ENCODE data around the gene ZNF841. TPM values are rescaled to one million over a fixed set of nuclear protein-coding genes. Genes with fewer than 3 reads are reported as not detected.

ZNF841 gene
- total and polyA plus RNA-seq, 2 of the 13 experiments (the other 11 are each of a cell fraction or from before 2014, with no cell fraction given), result 6.2 to 14.2 TPM

GRCh38 chr19:52139252-52140031 is 43.9 kb upstream of the ZNF841 start, which contains the start of gene ZNF616 (continued):
- no peak for TF ChIP-seq SMAD1 (CRISPR knock-in tag; IDR thresholded peaks at IDR 0.05; ENCODE audit: borderline replicate concordance, low read depth)
- TF ChIP-seq ZNF441 (CRISPR knock-in tag; IDR thresholded peaks at IDR 0.05; ENCODE audit: borderline replicate concordance), result 0 out of 2 replicates have a peak, but pooled peaks have one; percentile 12
- TF ChIP-seq ZFY (CRISPR knock-in tag; IDR thresholded peaks at IDR 0.05), result peak; percentile 72
- TF ChIP-seq ZNF83 (CRISPR knock-in tag; IDR thresholded peaks at IDR 0.05; ENCODE audit: borderline replicate concordance), result no peak
- TF ChIP-seq KLF11 (CRISPR knock-in tag; IDR thresholded peaks at IDR 0.05), result 0 out of 2 replicates have a peak, but pooled peaks have one; percentile 17
- no peak for TF ChIP-seq TEF (CRISPR knock-in tag; IDR thresholded peaks at IDR 0.05)
- no peak for TF ChIP-seq JUNB (CRISPR knock-in tag; IDR thresholded peaks at IDR 0.05; ENCODE audit: borderline replicate concordance)
- no peak for TF ChIP-seq ZBTB10 (CRISPR knock-in tag; IDR thresholded peaks at IDR 0.05; ENCODE audit: borderline replicate concordance)
- TF ChIP-seq ZNF276 (CRISPR knock-in tag; IDR thresholded peaks at IDR 0.05; ENCODE audit: low read depth), result no peak; the same call in 1 of the 2 replicates
- TF ChIP-seq DNMT3B (CRISPR knock-in tag; conservative IDR thresholded peaks at IDR 0.05), result no peak
- TF ChIP-seq ZNF281 (CRISPR knock-in tag; IDR thresholded peaks at IDR 0.05; ENCODE audit: borderline replicate concordance), result no peak
- TF ChIP-seq CCAR2 (optimal IDR thresholded peaks at IDR 0.05; ENCODE audit: low read depth, low read length), result no peak
- TF ChIP-seq ZNF510 (CRISPR knock-in tag; IDR thresholded peaks at IDR 0.05; ENCODE audit: low read depth), result 0 out of 2 replicates have a peak, but pooled peaks have one; percentile 65
- no peak for TF ChIP-seq ZNF629 (CRISPR knock-in tag; conservative IDR thresholded peaks at IDR 0.05)
- TF ChIP-seq NCOR1 (IDR thresholded peaks at IDR 0.05; ENCODE audit: borderline replicate concordance, low read length), result no peak
- no peak for TF ChIP-seq MATR3 (CRISPR knock-in tag; IDR thresholded peaks at IDR 0.05)
- TF ChIP-seq ZNF562 (CRISPR knock-in tag; IDR thresholded peaks at IDR 0.05; ENCODE audit: borderline replicate concordance), result no peak
- TF ChIP-seq ZNF317 (CRISPR knock-in tag; IDR thresholded peaks at IDR 0.05), result no peak
- peak; percentile 72; the same call in 1 of the 2 replicates for TF ChIP-seq SIN3A (IDR thresholded peaks at IDR 0.05; ENCODE audit: borderline replicate concordance, low read depth, low read length)
- TF ChIP-seq HCFC1 (IDR thresholded peaks at IDR 0.05; ENCODE audit: low read depth, low read length), result 0 out of 2 replicates have a peak, but pooled peaks have one; percentile 24

Measured in HepG2 (cell line).